Fibroblast of lung (primary cell): ENCODE measurements around the gene SPTBN2. TPM values are rescaled to one million over a fixed set of nuclear protein-coding genes. Genes with fewer than 3 reads are reported as not detected.
"Not testable (repeated sequence)": the region's sequence is repeated elsewhere in the genome, so short reads cannot be mapped to it uniquely, and the experiment has no call there.

ENCODE experiments used
- DNase-seq, 2 donors: peaks; one replicate each; pipeline versions ENCODE4 v3.0.0 to v3.0.0-alpha.2; 2010; ENCODE audit warnings: low read depth in 2 of 2
- H2AFZ ChIP-seq: 2 replicates; pipeline ENCODE4 v1.5.1; 2012; ENCODE audit warnings: low read length, control low read depth, inconsistent platforms
- H3K27ac ChIP-seq: 2 replicates; pipeline ENCODE4 v1.5.1; 2011; ENCODE audit warnings: low read length, control low read depth; ENCODE audit not compliant: insufficient read depth
- H3K27me3 ChIP-seq: 2 replicates; pipeline ENCODE4 v1.5.1; 2011; ENCODE audit warnings: mild to moderate bottlenecking, low read length; ENCODE audit not compliant: control insufficient read depth, insufficient read depth
- H3K36me3 ChIP-seq: 2 replicates; pipeline ENCODE4 v1.5.1; 2011; ENCODE audit warnings: low read length; ENCODE audit not compliant: control insufficient read depth, insufficient read depth
- H3K4me1 ChIP-seq: 2 replicates; pipeline ENCODE4 v1.5.1; 2011; ENCODE audit warnings: low read length; ENCODE audit not compliant: control insufficient read depth, insufficient read depth; ENCODE audit errors: extremely low read depth
- H3K4me2 ChIP-seq: 2 replicates; pipeline ENCODE4 v1.5.1; 2011; ENCODE audit warnings: low read length, control low read depth; ENCODE audit not compliant: insufficient read depth; ENCODE audit errors: extremely low read depth
- H3K4me3 ChIP-seq, 4 experiments: fragments of 200-600 bp in 1 of 4; sonication (generic) in 1 of 4; replicated peaks in 1 of 4; 2 replicates each; pipeline ENCODE4 v1.5.1; 2011 to 2016; ENCODE audit warnings: low read length in 4 of 4, low read depth in 3 of 4, mild to moderate bottlenecking in 3 of 4, control low read depth in 2 of 4, inconsistent platforms in 1 of 4, mixed read lengths in 1 of 4; ENCODE audit not compliant: insufficient read depth in 1 of 4; ENCODE audit errors: control extremely low read depth in 1 of 4
- H3K79me2 ChIP-seq: 2 replicates; pipeline ENCODE4 v1.5.1; 2012; ENCODE audit warnings: mild to moderate bottlenecking, low read length, inconsistent platforms; ENCODE audit not compliant: control insufficient read depth, insufficient read depth
- H3K9ac ChIP-seq: 2 replicates; pipeline ENCODE4 v1.5.1; 2011; ENCODE audit warnings: mild to moderate bottlenecking, low read length, control low read depth; ENCODE audit not compliant: insufficient read depth
- H3K9me3 ChIP-seq: 2 replicates; pipeline ENCODE4 v1.5.1; 2012; ENCODE audit warnings: low read depth, low read length; ENCODE audit not compliant: control insufficient read depth, insufficient read depth
- H4K20me1 ChIP-seq: 2 replicates; pipeline ENCODE4 v1.5.1; 2011; ENCODE audit warnings: low read length; ENCODE audit not compliant: control insufficient read depth, insufficient read depth; ENCODE audit errors: extremely low read depth
- CTCF ChIP-seq, 2 donors: IDR thresholded peaks in 1 of 2; conservative IDR thresholded peaks in 1 of 2; 1 replicate in 1 of 2; 2 replicates in 1 of 2; pipeline ENCODE4 v1.5.1; 2011 to 2012; ENCODE audit warnings: low read length in 2 of 2, control low read depth in 1 of 2, inconsistent platforms in 1 of 2, low read depth in 1 of 2, mild to moderate bottlenecking in 1 of 2
- EZH2 ChIP-seq: IDR thresholded peaks from 2 replicates; pipeline ENCODE4 v1.5.1; 2012; ENCODE audit warnings: low read length, control low read depth, mild to moderate bottlenecking; ENCODE audit errors: missing control alignments
- polyA plus RNA-seq, 2 donors: library from polyadenylated mRNA; depleted of rRNA in 1 of 2; stranded (reverse) in 1 of 2; unstranded in 1 of 2; fragments of >200 nt; gene quantifications; 2 replicates each; pipeline ENCODE4 v1.2.1, GENCODE V29; 2011 to 2012; ENCODE audit warnings: missing spikeins in 1 of 2
- total RNA-seq: library from RNA; depleted of rRNA; stranded (reverse); fragments of >200 nt; gene quantifications from 2 replicates; pipeline ENCODE4 v1.2.1, GENCODE V29; 2014

SPTBN2 gene
- total and polyA plus RNA-seq, 2 donors (not counting 1 experiment from before 2014, with no cell fraction given): 0.09 to 0.99 TPM

- Histone ChIP-seq H3K4me3 (peak overlapping the region in 2 of 4 experiments; percentile 26 to 46), H3K9ac (no peak overlapping the region), H3K27ac (no peak overlapping the region), H3K4me2 (peak overlapping the region; percentile 61), H3K9me3 (no peaks in the 10 kb centered on the region), H3K36me3 (no peaks in the 10 kb centered on the region), H2AFZ (no peak overlapping the region), H3K4me1 (no peaks in the 10 kb centered on the region), H3K79me2 (no peaks in the 10 kb centered on the region), H3K27me3 (peaks cover 50% of the 10 kb centered on the region), H4K20me1 (no peaks in the 10 kb centered on the region)
- peak; percentile 5 to 44 for DNase-seq
- TF ChIP-seq CTCF (conservative IDR thresholded peaks at IDR 0.05 in 1 of 2, IDR thresholded peaks at IDR 0.05 in 1 of 2; ENCODE audit: low read depth in 1 of 2, low read length in 2 of 2) (no peak), EZH2 (peak; percentile 98)
These were observed 1.6 kb downstream of the SPTBN2 start for GRCh38 chr11:66727282-66728037.

GRCh38 chr11:66725647-66726046, 3.4 kb downstream of the SPTBN2 start:
- Histone ChIP-seq H4K20me1 (no peaks in the 10 kb centered on the region), H2AFZ (no peak overlapping the region), H3K79me2 (no peaks in the 10 kb centered on the region), H3K4me2 (no peak overlapping the region), H3K27me3 (peaks cover 45% of the 10 kb centered on the region), H3K36me3 (no peaks in the 10 kb centered on the region), H3K9ac (no peak overlapping the region), H3K9me3 (no peaks in the 10 kb centered on the region), H3K27ac (no peak overlapping the region), H3K4me1 (no peaks in the 10 kb centered on the region), H3K4me3 (no peak overlapping the region)
- TF ChIP-seq CTCF (conservative IDR thresholded peaks at IDR 0.05 in 1 of 2, IDR thresholded peaks at IDR 0.05 in 1 of 2; ENCODE audit: low read depth in 1 of 2, low read length in 2 of 2): no peak
- TF ChIP-seq EZH2: no peak
- DNase-seq: peak in 1 of 2 donors; percentile 56

GRCh38 chr11:66725114-66725513, 3.9 kb downstream of the SPTBN2 start:
- peaks cover 45% of the 10 kb centered on the region for H3K27me3 ChIP-seq

GRCh38 chr11:66724167-66724566, 4.8 kb downstream of the SPTBN2 start:
- H4K20me1 ChIP-seq, H3K9me3 ChIP-seq, H3K4me3 ChIP-seq, H2AFZ ChIP-seq, DNase-seq, H3K9ac ChIP-seq, H3K27ac ChIP-seq, H3K4me1 ChIP-seq, H3K36me3 ChIP-seq, H3K79me2 ChIP-seq, H3K4me2 ChIP-seq: not testable (repeated sequence)
- peaks cover 42% of the 10 kb centered on the region for H3K27me3 ChIP-seq

More at GRCh38 chr11:66725114-66725513, 3.9 kb downstream of the SPTBN2 start:
- no peak overlapping the region for H3K9ac ChIP-seq
- H3K9me3 ChIP-seq: no peaks in the 10 kb centered on the region
- H4K20me1 ChIP-seq: no peaks in the 10 kb centered on the region
- no peaks in the 10 kb centered on the region for H3K4me1 ChIP-seq
- TF ChIP-seq CTCF (conservative IDR thresholded peaks at IDR 0.05 in 1 of 2, IDR thresholded peaks at IDR 0.05 in 1 of 2; ENCODE audit: low read depth in 1 of 2, low read length in 2 of 2) (no peak), EZH2 (no peak)
- DNase-seq: no peak
- no peak overlapping the region for H3K27ac ChIP-seq
- no peak overlapping the region for H3K4me3 ChIP-seq
- no peaks in the 10 kb centered on the region for H3K36me3 ChIP-seq
- no peak overlapping the region for H2AFZ ChIP-seq
- no peaks in the 10 kb centered on the region for H3K79me2 ChIP-seq
- H3K4me2 ChIP-seq: no peak overlapping the region
